DND-41 (cell line): ENCODE data around the gene PXDC1.

ENCODE experiments used
- ATAC-seq: fragments of 200-7000 bp; cut with Tn5 transposase; 3 replicates; pipeline ENCODE4 v1.9.1; 2021; ENCODE audit warnings: low read depth; ENCODE audit not compliant: insufficient read depth
- DNase-seq: peaks from one replicate; pipeline ENCODE4 v3.0.0-alpha.2; 2020
- H2AFZ ChIP-seq: 2 replicates; pipeline ENCODE4 v1.6.0; 2012; ENCODE audit warnings: low read depth, low read length
- H3K27ac ChIP-seq: 2 replicates; pipeline ENCODE4 v1.5.1; 2012; ENCODE audit warnings: low read length, inconsistent platforms
- H3K27me3 ChIP-seq: fragments of 200-600 bp; sonication (generic); 2 replicates; pipeline ENCODE4 v1.6.0; 2012; ENCODE audit warnings: low read length, mild to moderate bottlenecking, inconsistent platforms; ENCODE audit not compliant: insufficient read depth, poor library complexity
- H3K36me3 ChIP-seq: 2 replicates; pipeline ENCODE4 v1.5.1; 2012; ENCODE audit warnings: low read length, inconsistent platforms; ENCODE audit not compliant: insufficient read depth
- H3K4me1 ChIP-seq: 2 replicates; pipeline ENCODE4 v1.5.1; 2012; ENCODE audit warnings: mild to moderate bottlenecking, low read length; ENCODE audit not compliant: insufficient read depth
- H3K4me2 ChIP-seq: 2 replicates; pipeline ENCODE4 v1.6.0; 2012; ENCODE audit warnings: mild to moderate bottlenecking, moderate library complexity, low read length, inconsistent platforms; ENCODE audit not compliant: insufficient read depth
- H3K4me3 ChIP-seq, 2 experiments: fragments of 200-600 bp in 1 of 2; shearing (Covaris generic) in 1 of 2; 2 replicates each; pipeline ENCODE4 v1.5.1; 2012 to 2016; ENCODE audit warnings: inconsistent platforms in 2 of 2, low read length in 2 of 2, mild to moderate bottlenecking in 2 of 2, low read depth in 1 of 2, moderate library complexity in 1 of 2
- H3K79me2 ChIP-seq: 2 replicates; pipeline ENCODE4 v1.6.0; 2012; ENCODE audit warnings: low read length, inconsistent platforms; ENCODE audit not compliant: insufficient read depth
- H3K9ac ChIP-seq: 2 replicates; pipeline ENCODE4 v1.6.0; 2012; ENCODE audit warnings: low read depth, mild to moderate bottlenecking, inconsistent platforms, low read length, moderate library complexity
- H3K9me3 ChIP-seq: 2 replicates; pipeline ENCODE4 v1.5.1; 2012; ENCODE audit warnings: low read length, moderate library complexity, mild to moderate bottlenecking, inconsistent platforms; ENCODE audit not compliant: insufficient read depth, severe bottlenecking
- H4K20me1 ChIP-seq: 2 replicates; pipeline ENCODE4 v1.6.0; 2012; ENCODE audit warnings: low read length; ENCODE audit not compliant: insufficient read depth
- CTCF ChIP-seq: IDR thresholded peaks from 2 replicates; pipeline ENCODE4 v1.5.1; 2012; ENCODE audit warnings: borderline replicate concordance, low read length, moderate library complexity, mild to moderate bottlenecking; ENCODE audit not compliant: poor library complexity, severe bottlenecking; ENCODE audit errors: extremely low read depth
- EZH2 ChIP-seq: IDR thresholded peaks from 3 replicates; pipeline ENCODE4 v1.6.1; 2012; ENCODE audit warnings: borderline replicate concordance, low read depth, mild to moderate bottlenecking, moderate library complexity, low read length, inconsistent platforms; ENCODE audit not compliant: severe bottlenecking

The PXDC1 gene

GRCh38 chr6:3744901-3745470, 6.5 kb downstream of the PXDC1 start:
- Histone ChIP-seq H3K79me2 (no peaks in the 10 kb centered on the region), H3K4me3 (no peak overlapping the region), H2AFZ (no peak overlapping the region), H3K36me3 (no peaks in the 10 kb centered on the region), H3K9ac (no peak overlapping the region), H3K27ac (no peak overlapping the region), H3K9me3 (no peaks in the 10 kb centered on the region), H3K4me2 (no peak overlapping the region), H3K27me3 (peaks cover 13% of the 10 kb centered on the region), H3K4me1 (peaks cover 10% of the 10 kb centered on the region), H4K20me1 (no peaks in the 10 kb centered on the region; the same call in 1 of the 2 replicates)
- no peak for ATAC-seq
- TF ChIP-seq EZH2: no peak
- no peak for TF ChIP-seq CTCF
- DNase-seq: no peak

GRCh38 chr6:3744211-3744900, 7.2 kb downstream of the PXDC1 start:
- Histone ChIP-seq H3K27ac (no peak overlapping the region), H3K36me3 (no peaks in the 10 kb centered on the region), H4K20me1 (no peaks in the 10 kb centered on the region; the same call in 1 of the 2 replicates), H3K4me1 (peaks cover 10% of the 10 kb centered on the region), H3K9me3 (no peaks in the 10 kb centered on the region), H3K9ac (no peak overlapping the region), H3K4me3 (no peak overlapping the region), H3K27me3 (peaks cover 13% of the 10 kb centered on the region), H3K4me2 (no peak overlapping the region), H2AFZ (no peak overlapping the region), H3K79me2 (no peaks in the 10 kb centered on the region)
- no peak for TF ChIP-seq CTCF
- no peak for TF ChIP-seq EZH2
- no peak for DNase-seq
- ATAC-seq: no peak

GRCh38 chr6:3743541-3743940, 8.0 kb downstream of the PXDC1 start:
- Histone ChIP-seq H3K4me3 (no peak overlapping the region), H3K27ac (no peak overlapping the region), H3K4me2 (no peak overlapping the region), H2AFZ (no peak overlapping the region), H3K4me1 (peaks cover 10% of the 10 kb centered on the region), H3K9me3 (no peaks in the 10 kb centered on the region), H3K36me3 (no peaks in the 10 kb centered on the region), H4K20me1 (no peaks in the 10 kb centered on the region; the same call in 1 of the 2 replicates), H3K27me3 (peaks cover 13% of the 10 kb centered on the region), H3K79me2 (no peaks in the 10 kb centered on the region), H3K9ac (no peak overlapping the region)
- TF ChIP-seq EZH2 (no peak), CTCF (no peak)
- DNase-seq (no peak), ATAC-seq (no peak)
